ENCODE results near the gene COMMD1.

- TF ChIP-seq, protein P1, sequence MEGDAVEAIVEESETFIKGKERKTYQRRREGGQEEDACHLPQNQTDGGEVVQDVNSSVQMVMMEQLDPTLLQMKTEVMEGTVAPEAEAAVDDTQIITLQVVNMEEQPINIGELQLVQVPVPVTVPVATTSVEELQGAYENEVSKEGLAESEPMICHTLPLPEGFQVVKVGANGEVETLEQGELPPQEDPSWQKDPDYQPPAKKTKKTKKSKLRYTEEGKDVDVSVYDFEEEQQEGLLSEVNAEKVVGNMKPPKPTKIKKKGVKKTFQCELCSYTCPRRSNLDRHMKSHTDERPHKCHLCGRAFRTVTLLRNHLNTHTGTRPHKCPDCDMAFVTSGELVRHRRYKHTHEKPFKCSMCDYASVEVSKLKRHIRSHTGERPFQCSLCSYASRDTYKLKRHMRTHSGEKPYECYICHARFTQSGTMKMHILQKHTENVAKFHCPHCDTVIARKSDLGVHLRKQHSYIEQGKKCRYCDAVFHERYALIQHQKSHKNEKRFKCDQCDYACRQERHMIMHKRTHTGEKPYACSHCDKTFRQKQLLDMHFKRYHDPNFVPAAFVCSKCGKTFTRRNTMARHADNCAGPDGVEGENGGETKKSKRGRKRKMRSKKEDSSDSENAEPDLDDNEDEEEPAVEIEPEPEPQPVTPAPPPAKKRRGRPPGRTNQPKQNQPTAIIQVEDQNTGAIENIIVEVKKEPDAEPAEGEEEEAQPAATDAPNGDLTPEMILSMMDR (IDR thresholded peaks at IDR 0.05; ENCODE audit: poor library complexity), result no peak
- no peak for TF ChIP-seq EZH2 (IDR thresholded peaks at IDR 0.05; ENCODE audit: borderline replicate concordance)
- no peak for TF ChIP-seq EZH2phosphoT487 (IDR thresholded peaks at IDR 0.05; ENCODE audit: low read depth, severe bottlenecking, unreplicated experiment)
Measured at GRCh38 chr2:62032096-62032495, 126.6 kb downstream of the COMMD1 start.

Data from hepatocyte (in vitro differentiated cells).